ENCODE results near the gene SLC1A3.

SLC1A3 gene

GRCh38 chr5:36726767-36727166 is 120.4 kb downstream of the SLC1A3 start:
- TF ChIP-seq CTCF (IDR thresholded peaks at IDR 0.05; ENCODE audit: insufficient read depth, low read length, poor library complexity, severe bottlenecking) = no peak

GRCh38 chr5:36728697-36729543 is 122.5 kb downstream of the SLC1A3 start:
- TF ChIP-seq CTCF (IDR thresholded peaks at IDR 0.05; ENCODE audit: insufficient read depth, low read length, poor library complexity, severe bottlenecking) = peak; percentile 63
- no peaks in the 10 kb centered on the region for H3K27me3 ChIP-seq (replicated peaks; ENCODE audit: control insufficient read depth, insufficient read depth, low read length)
- no peaks in the 10 kb centered on the region for H3K36me3 ChIP-seq (ENCODE audit: control insufficient read depth, insufficient read depth, low read length)
- no peak for DNase-seq (ENCODE audit: extremely low read depth, insufficient read length)
- H3K4me3 ChIP-seq (replicated peaks; ENCODE audit: low read depth, low read length) = no peak overlapping the region

More at GRCh38 chr5:36726767-36727166, 120.4 kb downstream of the SLC1A3 start:
- no peaks in the 10 kb centered on the region for H3K27me3 ChIP-seq (replicated peaks; ENCODE audit: control insufficient read depth, insufficient read depth, low read length)
- no peak for DNase-seq (ENCODE audit: extremely low read depth, insufficient read length)
- H3K4me3 ChIP-seq (replicated peaks; ENCODE audit: low read depth, low read length) = no peak overlapping the region
- H3K36me3 ChIP-seq (ENCODE audit: control insufficient read depth, insufficient read depth, low read length) = no peaks in the 10 kb centered on the region; the same call in 1 of the 2 replicates

GRCh38 chr5:36730537-36731216 is 124.3 kb downstream of the SLC1A3 start:
- no peak for DNase-seq (ENCODE audit: extremely low read depth, insufficient read length)
- Histone ChIP-seq H3K36me3 (ENCODE audit: control insufficient read depth, insufficient read depth, low read length) (no peaks in the 10 kb centered on the region), H3K4me3 (replicated peaks; ENCODE audit: low read depth, low read length) (no peak overlapping the region), H3K27me3 (replicated peaks; ENCODE audit: control insufficient read depth, insufficient read depth, low read length) (no peaks in the 10 kb centered on the region)
- no peak for TF ChIP-seq CTCF (IDR thresholded peaks at IDR 0.05; ENCODE audit: insufficient read depth, low read length, poor library complexity, severe bottlenecking)

GRCh38 chr5:36733183-36733582 is 126.8 kb downstream of the SLC1A3 start:
- TF ChIP-seq CTCF (IDR thresholded peaks at IDR 0.05; ENCODE audit: insufficient read depth, low read length, poor library complexity, severe bottlenecking) = no peak
- H3K36me3 ChIP-seq (ENCODE audit: control insufficient read depth, insufficient read depth, low read length) = no peaks in the 10 kb centered on the region
- H3K4me3 ChIP-seq (replicated peaks; ENCODE audit: low read depth, low read length) = no peak overlapping the region
- no peaks in the 10 kb centered on the region for H3K27me3 ChIP-seq (replicated peaks; ENCODE audit: control insufficient read depth, insufficient read depth, low read length)
- DNase-seq (ENCODE audit: extremely low read depth, insufficient read length) = no peak

GRCh38 chr5:36734422-36734821 is 128.0 kb downstream of the SLC1A3 start:
- Histone ChIP-seq H3K36me3 (ENCODE audit: control insufficient read depth, insufficient read depth, low read length) (no peaks in the 10 kb centered on the region), H3K27me3 (replicated peaks; ENCODE audit: control insufficient read depth, insufficient read depth, low read length) (no peaks in the 10 kb centered on the region), H3K4me3 (replicated peaks; ENCODE audit: low read depth, low read length) (no peak overlapping the region)
- peak; percentile 8 for TF ChIP-seq CTCF (IDR thresholded peaks at IDR 0.05; ENCODE audit: insufficient read depth, low read length, poor library complexity, severe bottlenecking)
- DNase-seq (ENCODE audit: extremely low read depth, insufficient read length) = no peak

Measured in GM06990 (cell line).